Right kidney (tissue), 1 donor: ENCODE data around the gene PRKAR1B.
"Not testable (repeated sequence)": the region's sequence is repeated elsewhere in the genome, so short reads cannot be mapped to it uniquely, and the experiment has no call there.

Experiments used
- DNase-seq: peaks from one replicate; pipeline ENCODE4 v3.0.0-alpha.2; 2016

PRKAR1B gene

DNA sequence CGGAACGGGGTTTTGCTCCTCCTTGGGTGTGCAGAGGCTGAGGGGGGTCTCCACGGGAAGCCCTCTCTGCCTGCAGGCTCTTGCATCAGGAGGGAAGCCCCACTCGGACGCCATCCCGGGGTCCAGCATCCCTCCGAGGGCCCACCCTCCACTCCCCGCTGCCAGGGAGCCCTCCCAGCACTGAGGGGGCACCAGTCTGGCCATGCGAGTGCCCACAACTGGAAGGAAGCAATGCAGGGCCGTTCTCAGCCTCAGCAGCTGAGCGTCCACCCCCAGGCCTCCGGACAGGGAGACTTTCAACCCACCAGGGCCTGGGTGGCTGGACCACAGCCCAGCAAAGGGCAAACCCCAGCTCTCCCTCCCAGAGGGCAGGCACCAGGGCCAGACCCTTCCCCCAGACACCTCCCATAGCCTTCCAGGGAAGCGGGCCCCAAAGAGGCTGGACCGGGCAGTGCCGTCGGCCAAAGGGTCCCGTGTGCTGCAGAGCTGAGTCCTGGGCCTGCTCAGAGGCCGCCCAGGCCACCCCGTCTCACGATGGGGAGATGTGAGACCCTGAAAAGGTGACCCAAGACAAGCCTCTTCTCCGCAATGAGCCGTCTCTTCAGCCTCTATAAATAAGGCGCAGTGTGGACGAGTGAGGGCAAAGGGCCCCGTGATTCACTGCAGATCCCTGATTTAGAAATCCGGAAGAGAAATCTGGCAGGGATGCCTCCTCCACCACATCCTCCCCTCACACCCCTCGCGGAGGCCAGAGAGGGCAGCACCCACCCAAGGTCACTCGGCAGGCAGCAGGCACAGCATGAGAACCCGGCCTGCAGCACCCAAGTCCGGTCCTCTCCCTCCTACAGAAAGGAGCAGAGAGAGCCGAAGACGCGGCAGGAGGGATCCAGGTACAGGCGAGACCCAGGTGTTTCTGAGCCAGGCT is 82.4 kb downstream of the PRKAR1B start:
- DNase-seq, result no peak

DNA sequence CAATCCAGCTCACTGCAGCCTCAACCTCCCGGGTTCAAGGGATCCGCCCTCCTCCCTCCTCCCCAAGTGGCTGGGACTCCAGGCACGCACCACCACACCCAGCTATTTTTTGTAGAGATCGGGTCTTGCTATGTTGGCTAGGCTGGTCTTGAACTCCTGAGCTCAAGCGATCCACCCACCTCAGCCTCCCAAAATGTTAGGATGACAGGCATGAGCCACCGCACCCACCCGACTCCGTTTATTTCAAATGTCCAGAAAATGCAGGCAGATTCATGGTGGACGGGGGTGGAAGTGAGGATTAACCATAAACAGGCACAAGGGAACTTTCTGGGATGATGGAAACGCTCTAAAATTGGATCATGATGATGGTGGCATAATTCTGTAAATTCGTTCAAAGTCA is 85.1 kb downstream of the PRKAR1B start:
- DNase-seq, result no peak

DNA sequence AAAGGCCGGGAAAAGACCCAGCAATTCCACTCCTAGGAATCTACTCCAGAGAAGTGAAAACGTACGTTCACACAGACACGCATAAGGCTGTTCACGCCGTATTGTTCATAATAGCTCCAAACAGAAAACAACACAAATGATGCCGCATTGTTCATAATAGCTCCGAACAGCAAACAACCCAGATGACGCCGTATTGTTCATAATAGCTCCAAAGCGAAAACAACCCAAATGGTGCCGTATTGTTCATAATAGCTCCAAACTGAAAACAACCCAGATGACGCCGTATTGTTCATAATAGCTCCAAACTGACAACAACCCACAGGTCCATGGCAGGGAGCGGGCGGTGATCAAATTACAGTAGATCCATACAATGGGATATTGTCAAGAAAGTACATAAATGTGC is 85.8 kb downstream of the PRKAR1B start:
- no peak for DNase-seq

DNA sequence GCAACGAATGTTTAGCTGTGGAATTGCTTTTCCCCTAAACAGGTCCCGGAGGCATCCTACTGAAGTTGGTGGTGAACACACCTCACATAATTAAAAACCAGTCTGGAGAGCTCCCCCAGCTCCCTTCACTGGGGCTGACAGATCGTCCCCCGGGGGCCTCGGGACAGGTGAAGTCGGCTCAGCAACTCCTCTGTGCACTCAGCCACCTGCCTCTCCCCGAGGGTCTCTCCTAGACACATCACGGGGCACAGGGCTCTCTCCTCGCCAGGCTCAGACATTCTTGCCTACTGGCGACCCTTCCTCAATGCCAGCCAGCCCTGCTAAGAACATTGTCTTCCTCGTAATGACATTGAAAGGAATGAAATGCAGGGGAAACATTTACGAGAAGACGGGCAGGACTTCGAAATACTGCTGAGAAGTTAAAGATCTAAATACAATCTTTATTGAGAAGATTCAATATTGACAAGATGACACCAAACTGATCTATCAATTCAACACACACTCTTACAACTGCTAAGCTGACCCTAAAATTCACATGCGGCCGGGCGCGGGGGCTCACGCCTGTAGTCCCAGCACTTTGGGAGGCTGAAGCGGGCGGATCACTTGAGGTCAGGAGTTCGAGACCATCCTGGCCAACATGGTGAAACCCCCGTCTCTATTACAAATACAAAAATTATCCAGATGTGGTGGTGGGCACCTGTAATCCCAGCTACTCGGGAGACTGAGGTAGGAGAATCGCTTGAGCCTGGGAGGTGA is 88.6 kb downstream of the PRKAR1B start:
- DNase-seq, result no peak

DNA sequence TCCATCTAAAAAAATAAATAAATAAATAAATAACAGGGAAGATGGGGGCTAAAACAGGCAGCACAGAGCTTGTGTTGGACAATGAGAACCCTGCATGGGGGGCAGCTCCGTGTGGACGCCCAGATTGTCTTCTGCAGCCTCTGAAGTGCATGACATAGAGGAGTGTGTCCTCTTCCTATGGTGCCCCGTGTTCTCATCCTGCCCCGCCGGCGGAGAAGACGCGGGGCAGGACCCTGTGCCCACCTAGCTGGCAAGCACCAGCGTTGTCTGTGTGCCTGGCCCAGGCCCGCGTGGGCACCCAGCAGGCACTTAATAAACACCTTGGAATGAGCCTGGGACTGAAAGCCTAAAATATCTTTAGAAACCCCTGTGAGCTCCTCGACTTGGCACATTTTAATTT is 89.3 kb downstream of the PRKAR1B start:
- no peak for DNase-seq

DNA sequence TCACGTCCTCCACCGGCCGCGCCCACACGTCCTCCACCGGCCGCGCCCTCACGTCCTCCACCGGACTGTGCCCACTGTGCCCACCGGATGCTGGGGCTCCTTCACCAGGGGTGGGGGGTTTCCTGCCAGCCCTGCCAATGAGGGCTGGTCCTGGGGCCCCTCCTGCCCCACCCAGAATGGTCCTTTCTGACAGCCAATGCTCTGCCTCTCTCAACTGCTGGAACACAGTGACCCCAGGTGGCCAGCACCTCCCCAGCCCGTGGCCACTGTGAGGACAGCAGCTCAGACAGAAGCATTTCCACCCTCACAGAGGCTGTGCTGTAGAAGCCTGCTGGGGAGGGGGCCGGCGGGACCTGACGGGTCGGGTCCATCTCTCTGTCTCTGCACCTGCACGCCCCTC is 90.7 kb downstream of the PRKAR1B start:
- DNase-seq, result no peak

DNA sequence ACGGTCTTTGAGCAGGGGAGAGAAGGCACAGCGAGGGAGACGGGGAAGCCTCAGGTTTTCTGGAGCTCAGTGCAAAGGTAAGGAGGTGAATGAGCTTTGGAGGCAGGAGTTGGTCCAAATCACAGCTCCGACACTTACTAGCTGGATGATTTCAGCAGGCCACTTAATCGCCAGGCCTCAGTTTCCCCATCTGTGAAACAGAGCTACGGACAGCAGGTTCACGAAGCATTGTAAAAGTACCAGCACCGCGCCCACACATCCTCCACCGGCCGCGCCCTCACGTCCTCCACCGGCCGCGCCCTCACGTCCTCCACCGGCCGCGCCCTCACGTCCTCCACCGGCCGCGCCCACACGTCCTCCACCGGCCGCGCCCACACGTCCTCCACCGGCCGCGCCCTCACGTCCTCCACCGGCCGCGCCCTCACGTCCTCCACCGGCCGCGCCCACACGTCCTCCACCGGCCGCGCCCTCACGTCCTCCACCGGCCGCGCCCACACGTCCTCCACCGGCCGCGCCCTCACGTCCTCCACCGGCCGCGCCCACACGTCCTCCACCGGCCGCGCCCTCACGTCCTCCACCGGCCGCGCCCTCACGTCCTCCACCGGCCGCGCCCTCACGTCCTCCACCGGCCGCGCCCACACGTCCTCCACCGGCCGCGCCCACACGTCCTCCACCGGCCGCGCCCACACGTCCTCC is 91.2 kb downstream of the PRKAR1B start:
- not testable (repeated sequence) for DNase-seq

DNA sequence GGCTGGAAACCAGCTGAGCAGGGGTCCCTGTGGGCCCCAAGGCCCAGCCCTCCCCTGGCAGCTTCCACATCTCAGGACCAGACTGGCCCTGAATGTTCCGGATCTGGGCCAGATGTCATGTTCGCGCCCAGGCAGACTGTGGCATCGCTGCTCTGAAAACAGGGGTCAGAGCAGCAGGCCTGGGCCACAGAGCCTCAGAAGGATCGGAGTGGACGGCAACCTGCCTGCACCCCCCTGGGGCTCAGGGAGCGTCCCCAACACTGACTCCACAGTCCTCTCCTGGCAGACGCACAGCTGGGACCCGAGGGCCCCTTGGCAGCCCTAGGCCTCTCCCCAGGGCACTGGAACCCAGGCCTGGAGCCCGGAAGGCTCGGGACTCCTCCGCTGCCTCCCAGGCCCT is 91.9 kb downstream of the PRKAR1B start:
- no peak for DNase-seq

DNA sequence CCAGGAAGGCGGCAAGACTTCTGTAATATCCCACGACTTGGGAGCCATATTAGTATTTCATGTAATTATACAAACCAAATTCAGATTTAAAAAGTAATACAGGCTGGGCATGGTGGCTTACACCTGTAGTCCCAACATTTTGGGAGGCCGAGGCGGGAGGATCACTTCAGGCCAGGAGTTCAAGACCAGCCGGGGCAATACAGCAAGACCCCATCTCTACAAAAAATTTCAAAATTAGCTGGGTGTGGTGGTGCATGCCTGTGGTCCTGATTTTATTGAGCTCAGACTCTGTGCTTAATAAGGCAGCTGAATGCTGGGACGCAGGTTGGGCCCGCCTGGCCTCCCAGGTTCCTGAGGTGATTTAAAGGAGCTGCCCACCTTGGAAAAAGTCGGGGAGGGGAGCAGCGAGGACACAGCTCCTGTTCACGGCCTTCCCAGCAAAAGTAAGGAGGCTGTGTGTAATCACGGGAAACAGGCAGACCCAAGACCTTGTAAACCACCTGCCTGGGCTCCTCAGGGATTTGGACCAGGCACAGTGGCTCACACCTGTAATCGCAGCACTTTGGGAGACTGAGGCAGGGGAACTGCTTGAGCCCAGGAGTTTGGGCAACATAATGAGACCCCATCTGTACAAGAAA is 93.6 kb downstream of the PRKAR1B start:
- DNase-seq, result no peak

DNA sequence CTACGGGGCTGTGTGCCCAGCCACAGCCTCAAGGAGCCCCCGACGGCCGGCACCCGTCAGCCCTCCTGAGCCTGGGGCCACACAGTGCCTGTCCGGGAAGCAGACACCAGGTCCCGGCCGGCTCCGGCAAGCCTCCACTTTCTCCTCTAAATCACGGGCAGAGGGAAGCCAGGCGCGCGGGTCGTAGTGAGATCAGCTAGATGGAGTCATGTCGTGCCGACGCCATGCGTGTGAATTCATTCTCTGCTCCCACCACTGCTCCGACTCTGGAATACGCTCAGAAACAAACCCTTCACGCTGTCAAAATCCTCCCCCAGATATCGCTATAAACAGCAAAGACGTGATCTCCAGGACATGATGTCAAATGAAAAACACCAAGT is 94.3 kb downstream of the PRKAR1B start:
- no peak for DNase-seq

DNA sequence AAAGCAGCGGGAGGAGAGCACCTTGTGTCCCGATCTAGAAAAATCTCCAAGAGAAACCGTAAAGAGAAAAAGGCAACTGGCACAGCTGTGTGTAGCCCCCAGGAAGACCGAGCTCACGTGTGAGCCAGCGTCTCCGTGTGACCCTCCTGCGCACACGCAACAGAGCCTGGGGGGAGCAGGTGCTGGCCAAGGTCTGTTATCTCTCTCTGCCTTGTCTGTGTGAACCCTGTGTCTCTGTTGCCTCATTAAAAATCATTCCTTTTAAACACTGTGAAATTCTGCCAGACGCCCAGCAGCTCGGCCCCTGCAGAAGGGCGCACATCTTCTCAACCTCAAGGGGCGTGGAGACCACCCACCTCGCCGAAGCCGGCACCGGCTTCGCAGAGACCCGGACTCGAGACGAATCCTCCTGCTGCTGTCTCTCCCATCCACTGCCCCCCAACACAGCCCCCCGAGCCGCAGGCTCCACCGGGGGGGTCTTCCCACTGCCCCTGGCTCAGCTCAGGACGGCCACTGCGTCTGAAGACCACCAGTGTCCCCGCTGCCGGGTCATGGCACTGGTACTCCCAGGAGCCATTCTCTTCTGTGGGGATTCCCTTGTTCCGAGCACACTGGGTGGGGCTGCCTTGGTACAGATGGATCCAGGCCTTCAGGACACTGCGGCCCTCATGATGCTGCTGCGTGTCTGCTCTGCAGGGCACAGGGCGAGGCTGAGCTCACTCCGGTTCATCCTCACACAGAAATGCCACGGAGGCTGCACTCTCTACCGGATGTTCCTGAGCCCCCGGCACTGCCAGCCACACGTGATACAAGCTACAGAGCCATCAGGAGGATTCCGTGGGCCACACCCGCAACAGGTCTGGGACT is 94.9 kb downstream of the PRKAR1B start:
- DNase-seq, result no peak

DNA sequence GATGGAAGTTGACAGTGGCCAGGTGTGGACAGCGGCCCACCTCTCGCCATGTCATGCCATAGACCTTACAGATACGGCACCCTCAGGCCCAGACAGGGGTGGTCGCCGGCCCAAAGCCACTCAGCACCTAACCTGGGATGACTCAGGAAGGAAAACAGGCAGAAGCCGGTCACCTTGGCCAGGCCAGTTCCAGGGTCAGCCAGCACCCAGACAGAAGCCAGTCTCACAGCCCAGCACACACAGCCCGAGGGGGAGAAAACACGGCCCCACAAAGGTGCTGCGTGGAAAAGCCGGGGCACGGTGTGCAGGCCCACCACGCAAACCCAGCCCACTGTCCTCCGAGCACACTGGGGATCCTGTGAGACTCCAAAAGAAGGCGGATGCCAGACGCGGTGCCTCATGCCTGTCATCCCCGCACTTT is 95.8 kb downstream of the PRKAR1B start:
- no peak for DNase-seq

DNA sequence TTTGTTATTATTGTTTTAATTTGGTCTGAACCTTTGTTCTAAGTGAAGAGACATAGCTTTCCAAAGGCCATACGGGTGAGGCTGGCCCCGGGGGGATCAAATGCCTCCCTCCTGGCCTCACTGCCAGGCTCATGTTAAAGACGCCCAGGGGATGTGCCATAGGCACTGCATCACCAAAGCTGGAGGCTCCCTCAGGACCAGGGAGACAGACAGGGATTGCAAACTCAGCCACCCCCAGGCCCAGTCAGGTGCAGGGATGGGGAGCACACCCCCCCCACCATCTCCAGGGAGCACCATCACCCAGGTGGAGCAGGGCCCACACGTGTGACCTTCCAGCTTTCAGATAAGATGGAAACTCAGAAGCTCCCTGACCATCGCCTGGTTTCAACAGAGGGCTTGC is 96.5 kb downstream of the PRKAR1B start:
- DNase-seq, result no peak

DNA sequence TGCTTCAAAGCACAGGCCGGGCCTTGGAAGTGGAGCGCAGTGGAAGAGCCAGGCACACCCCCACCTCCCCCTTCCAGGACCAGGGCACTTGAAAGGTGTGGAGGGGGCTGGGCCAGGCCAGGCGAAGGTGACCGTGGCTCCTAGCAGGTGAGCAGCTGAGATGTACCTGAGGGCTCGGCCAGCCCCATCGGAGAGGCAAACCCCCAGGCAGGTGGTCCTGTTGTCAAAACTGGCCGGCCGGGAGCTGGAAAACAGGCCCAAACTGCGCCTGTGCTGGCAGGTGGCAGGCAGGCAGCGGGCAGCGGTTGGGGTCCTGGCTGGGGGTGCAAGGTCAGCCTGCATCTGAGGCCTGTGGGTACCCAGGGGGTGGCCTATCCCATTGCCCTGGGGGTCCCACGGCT is 97.0 kb downstream of the PRKAR1B start:
- no peak for DNase-seq

DNA sequence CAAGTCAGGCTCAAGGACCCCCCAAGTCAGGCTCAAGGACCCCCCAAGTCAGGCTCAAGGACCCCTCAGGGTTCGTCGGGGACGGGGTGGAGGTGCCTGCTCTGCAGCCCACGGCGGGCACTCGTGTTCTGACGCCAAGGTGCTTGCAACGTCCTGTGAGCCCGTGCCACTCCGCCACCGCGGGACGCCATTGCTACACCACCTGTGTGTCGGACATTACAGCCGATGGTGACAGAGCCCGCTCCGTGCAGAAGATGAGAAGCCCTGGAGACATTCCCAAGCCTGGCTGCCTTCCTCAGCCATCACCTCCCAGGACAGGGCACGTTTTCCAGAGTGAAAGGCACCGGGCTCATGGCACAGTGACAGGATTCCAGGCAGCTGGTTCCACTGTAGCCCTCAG is 98.3 kb downstream of the PRKAR1B start:
- no peak for DNase-seq

DNA sequence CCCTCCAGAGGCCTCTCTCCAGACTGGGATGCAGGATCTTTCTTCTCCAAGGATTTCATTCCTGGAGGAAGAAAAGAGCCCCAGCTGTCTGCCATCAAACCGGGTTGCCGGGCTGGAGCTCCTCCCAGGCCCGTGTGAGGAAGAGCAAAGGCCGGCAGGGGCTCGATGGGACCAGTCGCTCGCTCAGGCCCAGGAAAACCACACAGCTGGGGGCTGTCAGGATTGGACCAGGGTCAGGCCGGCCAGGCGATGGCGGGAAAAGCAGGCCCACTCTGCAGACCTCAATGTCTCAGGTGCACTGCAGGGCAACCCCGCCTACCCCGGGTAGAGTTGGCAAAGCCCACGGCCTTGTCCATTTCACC is 98.7 kb downstream of the PRKAR1B start:
- peak; percentile 32 for DNase-seq

DNA sequence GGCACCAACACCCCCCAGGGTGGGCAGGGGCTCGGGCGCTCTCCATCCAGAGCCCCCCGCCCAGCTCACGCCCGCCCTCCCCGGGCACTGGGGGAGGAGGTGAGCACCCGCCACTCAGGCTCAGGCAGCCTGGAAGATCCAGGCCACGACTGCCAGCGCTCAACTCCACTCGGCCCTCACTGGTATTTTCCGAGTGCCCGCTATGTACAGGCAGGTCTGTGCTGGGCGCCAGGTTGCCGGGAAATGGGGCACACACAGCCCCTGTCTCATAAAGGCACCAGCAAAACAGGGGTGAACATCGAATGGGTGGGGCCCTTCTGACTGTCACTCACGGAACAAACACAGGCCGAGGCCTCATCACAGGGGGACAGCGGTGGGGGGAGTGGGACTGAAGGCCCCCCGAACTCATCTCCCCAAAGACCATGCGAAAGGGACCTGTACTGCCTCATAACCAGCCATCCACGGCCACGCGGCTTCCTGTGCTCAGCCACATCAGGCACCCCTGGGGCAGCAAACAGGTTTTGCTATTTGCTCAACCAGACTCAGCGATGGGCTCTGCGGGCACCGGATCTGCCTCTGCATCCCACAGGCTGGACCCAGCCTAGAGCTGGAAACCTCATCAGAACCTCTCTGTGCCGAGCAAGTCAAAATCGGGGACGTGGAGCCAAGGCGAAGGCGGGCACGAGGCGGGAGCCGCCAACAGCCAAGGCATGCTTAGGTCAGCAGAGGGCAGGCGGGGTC is 99.2 kb downstream of the PRKAR1B start:
- no peak for DNase-seq

DNA sequence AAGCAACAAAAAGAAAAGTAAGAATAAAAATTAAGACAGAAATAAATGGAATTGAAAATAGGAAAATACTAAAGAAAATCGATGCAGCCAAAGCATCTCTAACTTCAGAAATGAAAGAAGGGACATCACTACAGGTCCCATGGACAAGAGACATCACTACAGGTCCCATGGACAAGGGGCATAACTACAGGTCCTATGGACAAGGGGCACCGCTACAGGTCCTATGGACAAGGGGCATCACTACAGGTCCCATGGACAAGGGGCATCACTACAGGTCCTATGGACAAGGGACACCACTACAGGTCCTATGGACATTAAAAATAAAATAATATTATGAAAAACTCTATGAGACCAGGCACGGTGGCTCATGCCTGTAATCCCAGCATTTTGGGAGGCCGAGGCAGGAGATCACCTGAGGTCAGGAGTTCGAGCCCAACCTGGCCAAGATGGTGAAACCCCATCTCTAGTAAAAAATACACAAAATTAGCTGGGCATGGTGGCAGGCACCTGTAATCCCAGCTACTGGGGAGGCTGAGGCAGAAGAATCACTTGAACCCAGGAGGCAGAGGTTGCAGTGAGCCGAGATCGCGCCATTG is 101.6 kb downstream of the PRKAR1B start:
- DNase-seq, result no peak

DNA sequence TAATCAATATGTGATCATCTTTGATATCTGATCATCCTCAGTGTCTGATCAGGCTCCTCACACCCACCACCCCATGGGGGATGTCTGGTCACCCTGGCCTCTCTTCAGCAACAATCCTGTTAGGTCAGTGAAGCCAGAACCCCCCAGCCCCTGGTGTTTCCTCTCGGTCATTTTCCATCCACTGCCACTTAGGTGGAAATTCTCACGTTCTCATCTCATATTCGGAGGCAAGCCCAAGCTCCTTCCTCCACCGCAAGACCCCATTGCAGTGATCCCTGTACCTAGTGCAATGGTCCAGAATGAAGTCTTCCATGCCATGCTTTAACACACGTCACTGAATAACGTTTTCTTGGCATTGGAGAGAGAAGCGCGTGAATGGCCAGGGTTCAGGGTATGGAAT is 103.6 kb downstream of the PRKAR1B start:
- no peak for DNase-seq

DNA sequence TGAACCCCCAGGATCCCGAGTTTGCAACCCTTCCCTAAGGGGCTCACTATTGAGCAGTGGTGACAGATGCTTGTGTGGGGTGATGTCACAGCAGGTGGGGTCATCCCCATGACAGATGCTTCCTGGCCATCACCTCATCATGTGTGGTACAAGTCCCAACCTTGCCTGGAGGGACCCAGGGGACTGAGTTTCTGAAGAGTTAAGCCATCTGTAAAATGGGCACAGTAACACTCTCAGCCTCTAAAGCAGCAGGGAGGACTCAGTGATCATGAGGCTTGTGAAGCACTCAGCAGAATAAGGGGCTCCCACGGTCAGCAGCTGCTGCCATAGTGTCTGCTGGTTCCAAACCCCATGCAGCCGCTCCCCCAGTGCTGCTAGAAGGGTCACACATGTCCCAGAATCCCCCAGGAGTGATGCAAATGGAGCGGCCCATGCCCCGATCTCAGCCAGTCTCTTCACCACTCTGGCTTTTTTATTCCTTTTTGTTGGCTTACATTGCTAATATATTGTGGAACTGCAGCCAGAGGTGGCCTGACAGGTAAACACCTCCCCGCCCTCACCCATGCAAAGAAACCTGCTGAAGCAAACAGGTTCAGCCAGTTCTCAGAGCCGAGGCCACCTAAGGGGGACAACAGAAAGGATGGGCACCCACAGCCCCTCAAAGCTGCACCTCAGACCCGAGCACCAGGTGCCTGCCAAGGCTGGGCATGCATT is 105.4 kb downstream of the PRKAR1B start:
- no peak for DNase-seq
